IMR-90 (cell line): ENCODE measurements around the gene ZNF608. TPM values are rescaled to one million over a fixed set of nuclear protein-coding genes. Genes with fewer than 3 reads are reported as not detected.
A peak's percentile ranks its signal among the peaks of the same experiment; 100 is the strongest.

ENCODE experiments used
- ATAC-seq: fragments of 200-7000 bp; cut with Tn5 transposase; 2 replicates; pipeline ENCODE4 v1.9.1; 2020; ENCODE audit warnings: low read depth, mild to moderate bottlenecking, moderate library complexity
- BruUV-seq: library from RNA; stranded (reverse); fragments of 400-500 nt; replicated peaks from 2 replicates; lab custom pipeline; 2021; lab: Mats Ljungman, UMichigan
- CTCF ChIA-PET: fragments of 300-600 bp; formaldehyde crosslinking; extraction: SDS; loops from one replicate; lab custom pipeline; 2021; ENCODE audit warnings: antibody characterized with exemption; lab: Yijun Ruan, JAX
- POLR2A ChIA-PET: fragments of 300-600 bp; sonication (Branson Sonifier 250); formaldehyde crosslinking; loops from one replicate; lab custom pipeline; 2022; ENCODE audit warnings: antibody characterized with exemption; ENCODE audit not compliant: unreplicated experiment; lab: Charles Lee
- DNase-seq: peaks from one replicate; pipeline ENCODE4 v3.0.0; 2013
- H2AFZ ChIP-seq: replicated peaks from 2 replicates; pipeline ENCODE3; 2013; ENCODE audit warnings: low read length, mild to moderate bottlenecking; ENCODE audit not compliant: poor library complexity
- H2AK5ac ChIP-seq: 2 replicates; pipeline ENCODE4 v1.6.1; 2013; ENCODE audit warnings: low read depth, low read length, inconsistent platforms
- H2AK9ac ChIP-seq: replicated peaks from 2 replicates; pipeline ENCODE3; 2013; ENCODE audit warnings: mild to moderate bottlenecking, low read depth, low read length, moderate library complexity; ENCODE audit not compliant: poor library complexity
- H2BK120ac ChIP-seq: 2 replicates; pipeline ENCODE4 v1.6.1; 2013; ENCODE audit warnings: low read depth, low read length, inconsistent platforms
- H2BK15ac ChIP-seq: 3 replicates; pipeline ENCODE4 v1.6.1; 2013; ENCODE audit warnings: low read depth, low read length, inconsistent platforms
- H2BK20ac ChIP-seq: 2 replicates; pipeline ENCODE4 v1.6.1; 2013; ENCODE audit warnings: low read depth, mild to moderate bottlenecking, inconsistent platforms, low read length, moderate library complexity
- H2BK5ac ChIP-seq: 2 replicates; pipeline ENCODE4 v1.6.1; 2013; ENCODE audit warnings: mild to moderate bottlenecking, low read depth, low read length, inconsistent platforms; ENCODE audit not compliant: poor library complexity, severe bottlenecking
- H3K14ac ChIP-seq: replicated peaks from 2 replicates; pipeline ENCODE4 v1.6.1; 2013; ENCODE audit warnings: low read depth, low read length, inconsistent platforms
- H3K18ac ChIP-seq: 2 replicates; pipeline ENCODE4 v1.6.1; 2013; ENCODE audit warnings: low read depth, low read length, control low read depth
- H3K23ac ChIP-seq: 2 replicates; pipeline ENCODE4 v1.6.1; 2013; ENCODE audit warnings: low read depth, low read length, inconsistent platforms
- H3K27ac ChIP-seq: 2 replicates; pipeline ENCODE4 v1.5.1; 2013; ENCODE audit warnings: mild to moderate bottlenecking, control low read depth, low read length; ENCODE audit not compliant: insufficient read depth
- H3K27me3 ChIP-seq: 2 replicates; pipeline ENCODE4 v1.6.1; 2013; ENCODE audit warnings: low read length; ENCODE audit not compliant: control insufficient read depth, insufficient read depth
- H3K36me3 ChIP-seq: 2 replicates; pipeline ENCODE4 v1.6.1; 2013; ENCODE audit warnings: low read length, mixed read lengths; ENCODE audit not compliant: control insufficient read depth, insufficient read depth
- H3K4ac ChIP-seq: 2 replicates; pipeline ENCODE4 v1.6.1; 2013; ENCODE audit warnings: low read depth, low read length, inconsistent platforms
- H3K4me1 ChIP-seq: 2 replicates; pipeline ENCODE4 v1.6.1; 2013; ENCODE audit warnings: low read length, mixed read lengths; ENCODE audit not compliant: control insufficient read depth, insufficient read depth
- H3K4me2 ChIP-seq: 2 replicates; pipeline ENCODE4 v1.6.1; 2013; ENCODE audit warnings: low read depth, mild to moderate bottlenecking, control low read depth, low read length, moderate library complexity
- H3K4me3 ChIP-seq: 2 replicates; pipeline ENCODE4 v1.5.1; 2013; ENCODE audit warnings: low read depth, mild to moderate bottlenecking, control low read depth, low read length, moderate library complexity; ENCODE audit not compliant: insufficient read depth
- H3K56ac ChIP-seq: 2 replicates; pipeline ENCODE4 v1.6.1; 2013; ENCODE audit warnings: low read length, inconsistent platforms; ENCODE audit not compliant: insufficient read depth; ENCODE audit errors: extremely low read depth
- H3K79me1 ChIP-seq, 2 experiments: 2 replicates each; pipeline ENCODE4 v1.6.1; 2013; ENCODE audit warnings: low read length in 2 of 2, inconsistent platforms in 1 of 2, low read depth in 1 of 2
- H3K9ac ChIP-seq: 2 replicates; pipeline ENCODE4 v1.6.1; 2013; ENCODE audit warnings: low read depth, low read length, control low read depth
- H3K9me1 ChIP-seq: 2 replicates; pipeline ENCODE4 v1.6.1; 2013; ENCODE audit warnings: low read length, inconsistent platforms; ENCODE audit not compliant: insufficient read depth
- H3K9me3 ChIP-seq: 2 replicates; pipeline ENCODE4 v1.6.1; 2013; ENCODE audit warnings: low read length; ENCODE audit not compliant: control insufficient read depth, insufficient read depth
- H4K20me1 ChIP-seq: 2 replicates; pipeline ENCODE4 v1.6.1; 2013; ENCODE audit warnings: low read length, inconsistent platforms; ENCODE audit not compliant: insufficient read depth
- H4K5ac ChIP-seq: 2 replicates; pipeline ENCODE4 v1.6.1; 2013; ENCODE audit warnings: mild to moderate bottlenecking, low read depth, low read length, control low read depth
- H4K8ac ChIP-seq, 2 experiments: 2 replicates each; pipeline ENCODE4 v1.6.1; 2013; ENCODE audit warnings: low read depth in 2 of 2, low read length in 2 of 2, control low read depth in 1 of 2, inconsistent platforms in 1 of 2
- H4K91ac ChIP-seq: 2 replicates; pipeline ENCODE4 v1.6.1; 2013; ENCODE audit warnings: low read depth, low read length, inconsistent platforms; ENCODE audit not compliant: insufficient read depth
- BHLHE40 ChIP-seq: fragments of 150-350 bp; IDR thresholded peaks from 2 replicates; pipeline ENCODE4 v1.6.1; 2016; ENCODE audit warnings: mild to moderate bottlenecking, low read depth, low read length
- CEBPB ChIP-seq: IDR thresholded peaks from 2 replicates; pipeline ENCODE4 v1.6.1; 2012; ENCODE audit warnings: low read depth, low read length, improper control_type of control experiment
- CHD1 ChIP-seq: IDR thresholded peaks from 2 replicates; pipeline ENCODE4 v1.6.1; 2012; ENCODE audit warnings: low read depth, low read length, improper control_type of control experiment
- CTCF ChIP-seq: conservative IDR thresholded peaks from 2 replicates; pipeline ENCODE4 v1.5.1; 2012; ENCODE audit warnings: mild to moderate bottlenecking, low read depth, low read length, improper control_type of control experiment
- ELK1 ChIP-seq: fragments of 150-350 bp; IDR thresholded peaks from 2 replicates; pipeline ENCODE4 v1.6.1; 2016; ENCODE audit warnings: low read depth, mild to moderate bottlenecking, low read length, moderate library complexity, borderline replicate concordance
- FOS ChIP-seq: fragments of 150-350 bp; IDR thresholded peaks from 2 replicates; pipeline ENCODE4 v1.6.1; 2016; ENCODE audit warnings: low read depth, low read length
- MAFK ChIP-seq: IDR thresholded peaks from 2 replicates; pipeline ENCODE4 v1.6.1; 2012; ENCODE audit warnings: low read depth, low read length, improper control_type of control experiment
- MAZ ChIP-seq: IDR thresholded peaks from 2 replicates; pipeline ENCODE4 v1.6.1; 2012; ENCODE audit warnings: low read depth, mild to moderate bottlenecking, low read length, improper control_type of control experiment, moderate library complexity, borderline replicate concordance
- MXI1 ChIP-seq: IDR thresholded peaks from 2 replicates; pipeline ENCODE4 v1.6.1; 2012; ENCODE audit warnings: low read depth, mild to moderate bottlenecking, low read length, moderate library complexity, borderline replicate concordance
- NFE2L2 ChIP-seq: fragments of 150-350 bp; IDR thresholded peaks from 2 replicates; pipeline ENCODE4 v1.6.1; 2016; ENCODE audit warnings: low read depth, mild to moderate bottlenecking, low read length
- POLR2A ChIP-seq: IDR thresholded peaks from 2 replicates; pipeline ENCODE4 v1.6.1; 2012; ENCODE audit warnings: mild to moderate bottlenecking, low read depth, low read length
- RAD21 ChIP-seq: IDR thresholded peaks from 2 replicates; pipeline ENCODE4 v1.6.1; 2012; ENCODE audit warnings: low read length, improper control_type of control experiment
- RCOR1 ChIP-seq: IDR thresholded peaks from 2 replicates; pipeline ENCODE4 v1.6.1; 2012; ENCODE audit warnings: mild to moderate bottlenecking, low read length, improper control_type of control experiment; ENCODE audit not compliant: insufficient replicate concordance
- RFX5 ChIP-seq: IDR thresholded peaks from 2 replicates; pipeline ENCODE4 v1.8.0; 2012; ENCODE audit warnings: low read depth, mild to moderate bottlenecking, low read length, moderate library complexity
- SMC3 ChIP-seq: fragments of 150-350 bp; IDR thresholded peaks from 2 replicates; pipeline ENCODE4 v1.6.1; 2016; ENCODE audit warnings: low read depth, mild to moderate bottlenecking, antibody characterized with exemption, low read length, moderate library complexity
- USF2 ChIP-seq: fragments of 150-350 bp; IDR thresholded peaks from 2 replicates; pipeline ENCODE4 v1.6.1; 2017; ENCODE audit warnings: mild to moderate bottlenecking, antibody characterized with exemption, low read length, low read depth
- WGBS, 2 experiments: methylation state at CpG; one replicate each; pipeline versions ENCODE4 v1.1.5 to v1.1.7; 2013; ENCODE audit warnings: missing lambda C conversion rate in 2 of 2; ENCODE audit not compliant: insufficient read length in 1 of 2; ENCODE audit errors: extremely low coverage in 2 of 2; 5-methylcytosine and 5-hydroxymethylcytosine counted together
- dilution Hi-C: fragments of 300-500 bp; cut with HindIII; formaldehyde crosslinking; loops from one replicate; pipeline ENCODE4 v1.14.3; 2018; ENCODE audit warnings: low sequenced_read_pairs; ENCODE audit not compliant: unreplicated experiment
- in situ Hi-C: fragments of 300-500 bp; cut with MboI; formaldehyde crosslinking; loops from 3 replicates; pipeline ENCODE4 v1.14.3; 2019; ENCODE audit warnings: low sequenced_read_pairs, inconsistent platforms, mixed read lengths
- intact Hi-C: fragments of 100-400 bp; cut with micrococcal nuclease; formaldehyde crosslinking; loops from 2 replicates; pipeline ENCODE4 v1.10.0; 2022
- polyA plus RNA-seq, 3 experiments: library from polyadenylated mRNA; depleted of rRNA; stranded (reverse); fragments of >200 nt; gene quantifications; 2 replicates each; pipeline ENCODE4 v1.2.3, GENCODE V29; 2012; ENCODE audit warnings: low replicate concordance in 1 of 3
- total RNA-seq: library from RNA; depleted of rRNA; stranded (reverse); fragments of >200 nt; gene quantifications from 2 replicates; pipeline ENCODE4 v1.2.3, GENCODE V29; 2012

ZNF608 gene
- total and polyA plus RNA-seq, 2 of the 4 experiments (the other 2 are of a cell fraction): 9.8 to 15.1 TPM

GRCh38 chr5:124701873-124702425 lies 44.5 kb downstream of the ZNF608 start:
- Histone ChIP-seq H3K9ac (no peak overlapping the region), H2AK5ac (no peak overlapping the region), H2BK120ac (no peak overlapping the region), H3K4me1 (peaks cover 8% of the 10 kb centered on the region), H4K91ac (no peak overlapping the region), H2AK9ac (no peak overlapping the region), H3K27ac (no peak overlapping the region), H3K56ac (no peak overlapping the region), H3K4me2 (no peak overlapping the region), H4K5ac (no peak overlapping the region), H4K8ac (no peak overlapping the region), H3K9me1 (peaks cover 6% of the 10 kb centered on the region; the same call in 1 of the 2 replicates), H2BK15ac (no peak overlapping the region), H3K23ac (peak overlapping the region; percentile 41; the same call in 1 of the 2 replicates), H3K18ac (no peak overlapping the region), H3K79me1 (peaks cover 19 to 55% of the 10 kb centered on the region in 2 experiments), H3K4me3 (no peak overlapping the region), H2AFZ (no peak overlapping the region), H3K36me3 (no peaks in the 10 kb centered on the region; the same call in 1 of the 2 replicates), H3K4ac (no peak overlapping the region), H2BK20ac (no peak overlapping the region), H3K14ac (no peak overlapping the region), H4K20me1 (0 out of 2 replicates have a peak, but pooled peaks cover 10% of the 10 kb centered on the region), H3K9me3 (no peaks in the 10 kb centered on the region), H2BK5ac (no peak overlapping the region), H3K27me3 (no peaks in the 10 kb centered on the region)
- TF ChIP-seq POLR2A (no peak), ELK1 (no peak), MAZ (no peak), NFE2L2 (no peak), CHD1 (no peak), MAFK (no peak), RAD21 (no peak), RFX5 (no peak), MXI1 (no peak), CEBPB (no peak), USF2 (no peak), CTCF (no peak), FOS (no peak), RCOR1 (no peak), SMC3 (no peak), BHLHE40 (no peak)
- no TSS peak for BruUV-seq
- DNase-seq (no peak), ATAC-seq (no peak)
- intact Hi-C loops (no loop called here), in situ Hi-C loops (no loop called here), dilution Hi-C loops (no loop called here)
- CTCF ChIA-PET: no interaction called here
- POLR2A ChIA-PET: no interaction called here
- WGBS, 2 experiments: no CpG with 5 or more reads among the region's 6 CpGs
